ENCODE results near the gene PCP4L1.
"Not testable (repeated sequence)": the region's sequence is repeated elsewhere in the genome, so short reads cannot be mapped to it uniquely, and the experiment has no call there.

PCP4L1 gene

GRCh38 chr1:161307892-161308638 lies 49.5 kb downstream of the PCP4L1 start:
- no peak for DNase-seq
- TF ChIP-seq POLR2A (IDR thresholded peaks at IDR 0.05; ENCODE audit: low read length) (no peak), GATA1 (IDR thresholded peaks at IDR 0.05; ENCODE audit: low read depth, low read length) (no peak)

- DNase-seq: no peak
- no peak for TF ChIP-seq POLR2A (IDR thresholded peaks at IDR 0.05; ENCODE audit: low read length)
- no peak for TF ChIP-seq GATA1 (IDR thresholded peaks at IDR 0.05; ENCODE audit: low read depth, low read length)
These were observed 51.3 kb downstream of the PCP4L1 start, which contains the start of gene MPZ for GRCh38 chr1:161309868-161310267. MPZ (minus strand) TSS chr1:161309968; CDS start chr1:161309905, 63 bp downstream.

- TF ChIP-seq POLR2A (IDR thresholded peaks at IDR 0.05; ENCODE audit: low read length) (no peak), GATA1 (IDR thresholded peaks at IDR 0.05; ENCODE audit: low read depth, low read length) (no peak)
- DNase-seq: peak; percentile 13 to 23
These were observed 53.1 kb downstream of the PCP4L1 start for GRCh38 chr1:161311595-161312181.

GRCh38 chr1:161313554-161314200 lies 55.1 kb downstream of the PCP4L1 start:
- no peak for DNase-seq
- TF ChIP-seq POLR2A (IDR thresholded peaks at IDR 0.05; ENCODE audit: low read length) (no peak), GATA1 (IDR thresholded peaks at IDR 0.05; ENCODE audit: low read depth, low read length) (no peak)

- TF ChIP-seq GATA1 (IDR thresholded peaks at IDR 0.05; ENCODE audit: low read depth, low read length) (no peak), POLR2A (IDR thresholded peaks at IDR 0.05; ENCODE audit: low read length) (peak; percentile 95)
These were observed 55.8 kb downstream of the PCP4L1 start, which contains the start of gene SDHC for GRCh38 chr1:161314201-161314981. SDHC (plus strand) TSS chr1:161314381; CDS start chr1:161314406, 25 bp downstream.

GRCh38 chr1:161315841-161316674 lies 57.5 kb downstream of the PCP4L1 start:
- DNase-seq: not testable (repeated sequence)

More at GRCh38 chr1:161314201-161314981, 55.8 kb downstream of the PCP4L1 start, which contains the start of gene SDHC:
- DNase-seq: peak; percentile 90 to 91

- no peak for DNase-seq
- no peak for TF ChIP-seq POLR2A (IDR thresholded peaks at IDR 0.05; ENCODE audit: low read length)
- TF ChIP-seq GATA1 (IDR thresholded peaks at IDR 0.05; ENCODE audit: low read depth, low read length): no peak
These were observed 65.5 kb downstream of the PCP4L1 start for GRCh38 chr1:161324020-161324419.

GRCh38 chr1:161330346-161330745 lies 71.8 kb downstream of the PCP4L1 start:
- DNase-seq: no peak

GRCh38 chr1:161333166-161333565 lies 74.6 kb downstream of the PCP4L1 start:
- TF ChIP-seq POLR2A (IDR thresholded peaks at IDR 0.05; ENCODE audit: low read length) (no peak), GATA1 (IDR thresholded peaks at IDR 0.05; ENCODE audit: low read depth, low read length) (no peak)
- DNase-seq: no peak

More at GRCh38 chr1:161330346-161330745, 71.8 kb downstream of the PCP4L1 start:
- TF ChIP-seq POLR2A (IDR thresholded peaks at IDR 0.05; ENCODE audit: low read length) (no peak), GATA1 (IDR thresholded peaks at IDR 0.05; ENCODE audit: low read depth, low read length) (no peak)

Measured in erythroblast (primary cell).